Adrenal gland (tissue), 12 donors: ENCODE measurements around the gene GPR65. TPM values are rescaled to one million over a fixed set of nuclear protein-coding genes. Genes with fewer than 3 reads are reported as not detected.

Experiments
- DNase-seq, 7 donors: peaks; one replicate each; pipeline ENCODE4 v3.0.0-alpha.2; 2019 to 2020
- H3K27ac ChIP-seq, 5 donors: fragments of 200-600 bp; sonication (generic) in 4 of 5; 1 replicate in 3 of 5; 2 replicates in 2 of 5; pipeline versions ENCODE4 v1.5.1 to v1.8.0; 2016 to 2020; ENCODE audit warnings: mild to moderate bottlenecking in 1 of 5
- H3K27me3 ChIP-seq: fragments of 200-600 bp; 2 replicates; pipeline ENCODE4 v1.8.0; 2021
- H3K36me3 ChIP-seq, 2 donors: fragments of 200-600 bp; replicated peaks in 1 of 2; 1 replicate in 1 of 2; 2 replicates in 1 of 2; pipeline versions ENCODE4 v1.5.1 to v1.8.0; 2018 to 2022
- H3K4me1 ChIP-seq, 2 donors: fragments of 200-600 bp; replicated peaks in 1 of 2; 1 replicate in 1 of 2; 2 replicates in 1 of 2; pipeline versions ENCODE4 v1.5.1 to v1.8.0; 2018 to 2021
- H3K4me3 ChIP-seq, 4 donors: fragments of 200-600 bp; sonication (generic) in 3 of 4; one replicate each; pipeline ENCODE4 v1.5.1; 2016 to 2018
- H3K9me3 ChIP-seq, 3 donors: fragments of 200-600 bp; sonication (generic) in 1 of 3; replicated peaks in 1 of 3; 1 replicate in 2 of 3; 2 replicates in 1 of 3; pipeline versions ENCODE4 v1.5.1 to v1.8.0; 2016 to 2021
- CTCF ChIP-seq, 6 experiments: fragments of 450-650 bp in 4 of 6; fragments of 200-600 bp in 2 of 6; sonication (generic) in 1 of 6; IDR thresholded peaks; 1 replicate in 5 of 6; 2 replicates in 1 of 6; pipeline versions ENCODE4 v1.5.1 to v1.8.0; 2016 to 2021; ENCODE audit warnings: antibody characterized with exemption in 6 of 6, mild to moderate bottlenecking in 2 of 6, moderate library complexity in 1 of 6
- POLR2A ChIP-seq, 2 donors: fragments of 450-650 bp; IDR thresholded peaks; one replicate each; pipeline ENCODE4 v1.6.1; 2017; ENCODE audit warnings: antibody characterized with exemption in 2 of 2, mild to moderate bottlenecking in 2 of 2, moderate library complexity in 1 of 2
- WGBS, 4 donors: extraction: QIAGEN DNeasy Blood & Tissue Kit in 2 of 4; methylation state at CpG; one replicate each; pipeline versions ENCODE4 v1.1.5 to v1.1.7; 2013 to 2017; 5-methylcytosine and 5-hydroxymethylcytosine counted together
- intact Hi-C, 2 donors: fragments of 100-400 bp; cut with DNase I; formaldehyde crosslinking; loops; one replicate each; pipeline versions ENCODE4 v1.14.1 to v1.15.0; 2022 to 2023
- polyA plus RNA-seq, 3 donors: library from polyadenylated mRNA; stranded (reverse); fragments of 200-250 nt in 2 of 3; fragments of 350-450 nt in 1 of 3; fragmentation: Illumina TruSeq in 1 of 3; extraction: RNeasy Lipid Tissue Mini Kit (QIAGEN cat#74804) in 1 of 3; gene quantifications; one replicate each; pipeline ENCODE4 v1.2.3, GENCODE V29; 2013 to 2014
- total RNA-seq, 9 donors: library from RNA; depleted of rRNA in 4 of 9; stranded (reverse); fragments of >200 nt in 4 of 9; fragments of 120-200 nt in 1 of 9; fragmentation: NEBNext Ultra II Directional in 1 of 9; extraction: Animal tissue kit (Norgen Biotek cat#: 25700) in 1 of 9; gene quantifications; one replicate each; pipeline versions ENCODE4 v1.1.0 to v1.2.4, GENCODE V29; 2013 to 2023
- donor health status: healthy with polysubstance abuse.
- donor health status: Bipolar disorder and iron deficiency.
- donor health status: DM: yes; HTN: yes; CAD: no.
- donor health status: DM: no; HTN: no; CAD: no.
- donor health status: DM: no; HTN: no; CAD: no.
- donor health status: DM: yes; HTN: yes; CAD: no.

GPR65 gene
- total and polyA plus RNA-seq, 12 donors: 0.18 to 6.1 (median 2.0) TPM

- DNase-seq: no peak
- Histone ChIP-seq H3K27ac (no peak overlapping the region), H3K36me3 (peaks cover 0 to 5% of the 10 kb centered on the region in 2 donors), H3K4me3 (no peak overlapping the region), H3K4me1 (no peaks in the 10 kb centered on the region), H3K27me3 (no peaks in the 10 kb centered on the region), H3K9me3 (no peaks in the 10 kb centered on the region)
- intact Hi-C loops: no loop called here
- TF ChIP-seq CTCF (IDR thresholded peaks at IDR 0.05) (no peak), POLR2A (IDR thresholded peaks at IDR 0.05) (no peak)
- 88 to 96% (median 90%) methylated on average over 2 of the region's 2 CpGs for WGBS, 4 donors
Observed at GRCh38 chr14:87961246-87961645, 43.7 kb upstream of the GPR65 start.

GRCh38 chr14:87966816-87967215 lies 38.1 kb upstream of the GPR65 start:
- intact Hi-C loops: no loop called here
- TF ChIP-seq POLR2A (IDR thresholded peaks at IDR 0.05) (no peak), CTCF (IDR thresholded peaks at IDR 0.05) (no peak)
- H3K4me1 ChIP-seq: no peaks in the 10 kb centered on the region
- peak in 2 of 7 donors; percentile 15 to 16 for DNase-seq
- peaks cover 0 to 3% of the 10 kb centered on the region in 2 donors for H3K36me3 ChIP-seq
- no peaks in the 10 kb centered on the region for H3K9me3 ChIP-seq
- H3K27ac ChIP-seq: no peak overlapping the region
- H3K4me3 ChIP-seq: no peak overlapping the region
- WGBS, 4 donors: 68 to 75% (median 71%) methylated on average over 3 of the region's 3 CpGs
- no peaks in the 10 kb centered on the region for H3K27me3 ChIP-seq

- no peak for TF ChIP-seq CTCF (IDR thresholded peaks at IDR 0.05)
- TF ChIP-seq POLR2A (IDR thresholded peaks at IDR 0.05): no peak
- Histone ChIP-seq H3K4me1 (no peaks in the 10 kb centered on the region), H3K36me3 (no peaks in the 10 kb centered on the region), H3K9me3 (no peaks in the 10 kb centered on the region), H3K27me3 (no peaks in the 10 kb centered on the region), H3K27ac (no peak overlapping the region), H3K4me3 (no peak overlapping the region)
- no peak for DNase-seq
- intact Hi-C loops: no loop called here
Observed at GRCh38 chr14:87967496-87967895, 37.4 kb upstream of the GPR65 start.

GRCh38 chr14:87971010-87971409 lies 33.9 kb upstream of the GPR65 start:
- no peaks in the 10 kb centered on the region for H3K4me1 ChIP-seq
- H3K36me3 ChIP-seq: peaks cover 0 to under 1% of the 10 kb centered on the region in 2 donors
- no peak overlapping the region for H3K27ac ChIP-seq
- TF ChIP-seq POLR2A (IDR thresholded peaks at IDR 0.05) (no peak), CTCF (IDR thresholded peaks at IDR 0.05) (no peak)
- H3K4me3 ChIP-seq: no peak overlapping the region
- intact Hi-C loops: no loop called here
- WGBS, 4 donors: 82 to 95% (median 90%) methylated on average over 2 of the region's 2 CpGs
- H3K9me3 ChIP-seq: no peaks in the 10 kb centered on the region
- H3K27me3 ChIP-seq: no peaks in the 10 kb centered on the region
- DNase-seq: no peak
